Activated CD8-positive, alpha-beta memory T cell treated with anti-CD3 and anti-CD28 coated beads for 4 hours (primary cell): ENCODE measurements around the gene KIAA0930.
"Not testable (repeated sequence)": the region's sequence is repeated elsewhere in the genome, so short reads cannot be mapped to it uniquely, and the experiment has no call there.

ENCODE experiments used
- DNase-seq, 2 donors: peaks; one replicate each; pipeline ENCODE4 v3.0.0-alpha.2; 2020; ENCODE audit warnings: low read depth in 2 of 2

Gene KIAA0930

GRCh38 chr22:45240810-45241631 lies at the start of gene KIAA0930:
KIAA0930 (minus strand) TSS chr22:45240894; CDS start chr22:45240703, 191 bp downstream.
- DNase-seq: peak; percentile 69 to 71

DNA sequence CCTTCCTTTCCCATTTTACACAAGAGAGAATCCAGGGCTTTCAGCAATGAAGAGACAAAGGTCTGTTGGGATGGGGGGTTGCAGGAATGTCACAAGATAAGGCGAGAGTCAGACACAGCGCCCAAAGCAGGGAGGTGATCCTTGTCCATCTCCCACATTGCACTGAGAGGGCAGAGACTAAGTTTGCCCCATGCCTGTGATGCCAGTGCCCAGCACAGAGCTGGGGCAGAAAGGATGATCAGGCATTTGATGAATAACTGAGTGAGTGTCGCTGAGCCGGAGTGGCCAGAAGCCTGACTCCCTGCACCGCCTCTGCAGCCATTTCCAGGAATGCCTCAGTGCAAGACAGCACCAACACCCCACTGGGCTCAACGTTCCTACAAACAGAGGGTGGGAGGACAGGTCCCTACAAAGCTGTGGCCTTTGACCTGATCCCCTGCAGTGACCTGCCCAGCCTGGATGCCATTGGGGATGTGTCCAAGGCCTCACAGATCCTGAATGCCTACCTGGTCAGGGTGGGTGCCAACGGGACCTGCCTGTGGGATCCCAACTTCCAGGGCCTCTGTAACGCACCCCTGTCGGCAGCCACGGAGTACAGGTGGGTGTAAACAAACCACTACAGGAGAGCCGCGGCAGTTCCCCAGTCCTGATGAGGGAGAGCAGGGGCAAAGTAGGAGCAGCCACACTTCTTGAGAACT lies 46.3 kb upstream of the KIAA0930 start:
- DNase-seq: no peak

- DNase-seq: no peak
These were observed 44.8 kb upstream of the KIAA0930 start for GRCh38 chr22:45285263-45286058.

- peak in 1 of 2 donors; percentile 32 for DNase-seq
These were observed 44.1 kb upstream of the KIAA0930 start, which contains the start of gene UPK3A for GRCh38 chr22:45284705-45285262. UPK3A (plus strand) TSS chr22:45284949; CDS start chr22:45285014, 65 bp downstream.

DNA sequence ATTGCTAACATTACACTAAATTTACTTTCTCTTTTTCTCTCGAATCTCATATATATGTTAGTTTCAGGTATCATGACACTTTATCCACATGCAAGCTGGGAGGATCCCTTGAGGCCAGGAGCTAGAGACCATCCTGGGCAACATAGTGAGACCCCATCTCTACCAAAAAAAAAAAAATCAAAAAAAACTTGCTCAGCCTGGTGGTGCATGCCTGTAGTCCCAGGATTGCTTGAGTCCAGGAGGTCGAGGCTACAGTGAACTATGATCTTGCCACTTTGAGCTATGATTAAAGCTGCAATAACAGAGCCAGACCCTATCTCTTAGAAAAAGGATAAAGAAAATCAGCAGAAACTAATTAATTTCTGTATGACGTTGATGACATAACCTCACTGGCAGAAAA lies 40.3 kb upstream of the KIAA0930 start:
- no peak for DNase-seq

- DNase-seq: no peak
These were observed 39.9 kb upstream of the KIAA0930 start for GRCh38 chr22:45280587-45280980.

DNA sequence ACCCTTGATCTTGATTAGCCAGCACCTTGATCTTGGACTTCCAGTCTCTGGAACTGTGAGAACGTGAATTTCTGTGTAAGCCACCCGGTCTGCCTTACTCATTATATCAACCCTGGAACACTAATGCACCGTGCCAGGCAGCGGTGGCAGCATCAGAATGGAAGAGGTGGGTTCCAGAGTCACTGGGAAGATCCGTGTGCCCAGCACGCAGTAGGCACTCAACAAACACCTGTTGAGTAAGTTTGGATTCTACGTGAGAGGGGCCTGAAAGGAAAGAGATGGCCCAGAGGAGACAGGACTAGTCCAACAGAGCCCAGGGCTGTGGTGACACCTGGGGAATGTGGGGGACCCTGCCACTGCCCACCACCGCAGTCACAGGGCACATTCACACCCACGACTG lies 37.4 kb upstream of the KIAA0930 start:
- no peak for DNase-seq

GRCh38 chr22:45277720-45278119 lies 37.0 kb upstream of the KIAA0930 start:
- DNase-seq: not testable (repeated sequence)

GRCh38 chr22:45276507-45277105 lies 35.9 kb upstream of the KIAA0930 start:
- no peak for DNase-seq

DNA sequence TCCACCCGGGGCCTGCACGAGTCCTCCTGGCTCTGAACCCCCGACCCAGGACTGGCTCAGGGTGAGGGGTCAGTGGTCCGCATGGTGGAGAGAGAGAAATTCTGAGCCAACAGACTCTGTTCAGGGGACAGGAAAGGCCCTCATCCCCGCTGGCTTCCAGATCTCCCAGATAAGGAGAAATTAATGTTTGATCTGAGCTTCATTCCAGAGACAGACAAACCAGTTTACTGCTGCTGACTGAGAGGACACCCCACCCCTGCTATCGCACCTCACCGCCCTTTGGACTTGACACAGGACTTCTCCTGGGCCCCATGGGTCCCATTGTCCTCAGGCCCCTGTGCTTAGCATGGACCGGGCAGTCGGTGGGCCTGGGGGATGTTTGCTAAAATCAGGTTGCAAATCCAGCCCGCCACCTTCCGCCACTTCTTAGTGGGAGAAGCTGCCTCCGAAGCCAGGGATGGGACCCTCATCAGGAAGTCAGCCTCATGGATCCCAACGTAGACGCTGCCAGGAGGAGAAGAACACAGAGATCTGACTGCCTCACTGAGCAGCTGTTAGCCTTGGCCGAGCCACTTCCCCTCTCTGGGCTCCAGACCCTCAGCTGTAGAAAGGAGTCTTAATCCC lies 32.9 kb upstream of the KIAA0930 start:
- no peak for DNase-seq

DNA sequence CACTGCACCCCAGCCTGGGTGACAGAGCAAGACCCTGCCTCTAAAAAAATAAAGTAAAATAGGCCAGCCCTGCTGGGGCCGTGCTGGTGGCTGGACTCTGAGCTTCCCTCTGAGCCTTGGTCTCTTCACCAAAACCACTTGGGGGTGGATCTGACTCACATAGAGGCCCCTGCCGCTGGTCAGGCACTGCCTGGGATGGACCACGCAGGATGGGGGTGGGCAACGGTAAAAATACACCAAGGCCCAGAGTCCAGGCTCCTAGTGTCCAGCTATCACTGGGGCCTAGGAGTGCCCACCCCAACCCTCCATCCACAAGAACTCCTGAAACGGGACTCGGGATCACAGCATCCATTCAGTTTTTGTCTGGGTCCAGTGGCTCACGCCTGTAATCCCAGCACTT lies 31.8 kb upstream of the KIAA0930 start:
- DNase-seq: no peak

DNA sequence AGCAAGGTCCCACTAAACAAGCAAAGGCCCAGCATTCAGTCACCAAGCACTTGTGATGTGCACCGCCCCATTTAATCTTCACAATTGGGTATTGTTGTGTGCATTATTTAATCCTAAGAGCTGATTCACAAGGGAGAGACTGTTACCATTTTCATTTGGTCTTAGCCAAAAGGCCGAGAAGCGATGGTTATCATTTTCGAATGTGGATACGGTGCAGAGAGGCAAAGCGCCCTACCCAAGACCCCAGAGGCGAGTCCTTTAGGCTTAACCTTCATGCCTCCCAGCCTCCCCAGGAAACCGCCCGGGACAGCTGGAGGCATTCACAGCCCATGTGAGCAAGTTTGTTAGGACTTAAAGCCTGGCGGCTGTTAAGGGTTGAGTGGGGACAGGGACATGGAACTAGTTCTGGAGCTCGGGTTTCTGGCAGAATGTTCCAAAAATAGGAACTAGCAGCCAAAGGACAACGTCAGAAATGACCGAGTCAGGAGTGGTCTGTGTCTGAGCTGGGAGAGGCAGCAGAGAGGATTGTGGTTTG lies 31.0 kb upstream of the KIAA0930 start:
- no peak for DNase-seq

GRCh38 chr22:45270095-45271020 lies 29.7 kb upstream of the KIAA0930 start:
- no peak for DNase-seq

DNA sequence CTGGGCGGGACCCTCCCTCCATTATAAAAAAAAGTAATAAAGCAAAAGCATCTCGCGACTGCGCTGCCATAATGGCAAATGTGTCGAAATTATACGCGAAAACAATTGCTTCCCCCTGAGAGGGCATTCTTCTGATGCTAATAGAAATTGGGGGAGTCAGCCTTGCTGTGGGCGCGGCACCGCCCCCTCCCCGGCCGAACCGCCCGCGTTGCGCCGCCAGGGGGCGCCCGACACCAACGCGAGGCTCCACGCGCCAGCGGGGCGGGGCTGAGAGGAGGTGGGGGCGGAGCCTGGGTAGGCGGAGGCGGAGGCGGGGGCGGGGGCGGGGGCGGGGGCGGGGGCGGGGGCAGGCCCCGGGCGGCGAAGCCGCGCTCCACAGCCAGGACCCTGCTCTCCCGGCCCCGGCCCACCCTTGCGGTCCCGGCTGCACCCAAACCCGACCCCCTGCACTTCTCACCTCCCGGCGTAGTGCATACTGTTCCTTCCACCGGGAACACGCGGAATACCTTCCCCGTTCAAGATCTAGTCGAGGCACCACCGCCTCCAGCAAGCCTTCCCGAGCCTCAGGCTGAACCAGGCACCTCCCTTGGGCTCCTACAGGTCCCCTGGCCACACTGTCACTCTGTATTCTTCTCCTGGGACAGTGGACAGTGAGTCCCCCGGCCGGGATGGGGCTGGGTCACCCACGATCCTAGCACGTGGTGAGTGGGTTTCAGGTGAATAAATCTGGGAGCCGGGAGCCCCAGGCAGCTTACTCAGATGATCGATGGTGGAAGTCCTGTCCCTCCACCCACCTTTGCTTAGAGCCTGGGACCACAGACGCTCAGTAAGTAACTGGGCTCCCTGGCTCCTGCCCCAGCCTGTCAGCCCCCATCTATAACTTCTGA lies 28.5 kb upstream of the KIAA0930 start:
- DNase-seq: peak; percentile 67 to 71

DNA sequence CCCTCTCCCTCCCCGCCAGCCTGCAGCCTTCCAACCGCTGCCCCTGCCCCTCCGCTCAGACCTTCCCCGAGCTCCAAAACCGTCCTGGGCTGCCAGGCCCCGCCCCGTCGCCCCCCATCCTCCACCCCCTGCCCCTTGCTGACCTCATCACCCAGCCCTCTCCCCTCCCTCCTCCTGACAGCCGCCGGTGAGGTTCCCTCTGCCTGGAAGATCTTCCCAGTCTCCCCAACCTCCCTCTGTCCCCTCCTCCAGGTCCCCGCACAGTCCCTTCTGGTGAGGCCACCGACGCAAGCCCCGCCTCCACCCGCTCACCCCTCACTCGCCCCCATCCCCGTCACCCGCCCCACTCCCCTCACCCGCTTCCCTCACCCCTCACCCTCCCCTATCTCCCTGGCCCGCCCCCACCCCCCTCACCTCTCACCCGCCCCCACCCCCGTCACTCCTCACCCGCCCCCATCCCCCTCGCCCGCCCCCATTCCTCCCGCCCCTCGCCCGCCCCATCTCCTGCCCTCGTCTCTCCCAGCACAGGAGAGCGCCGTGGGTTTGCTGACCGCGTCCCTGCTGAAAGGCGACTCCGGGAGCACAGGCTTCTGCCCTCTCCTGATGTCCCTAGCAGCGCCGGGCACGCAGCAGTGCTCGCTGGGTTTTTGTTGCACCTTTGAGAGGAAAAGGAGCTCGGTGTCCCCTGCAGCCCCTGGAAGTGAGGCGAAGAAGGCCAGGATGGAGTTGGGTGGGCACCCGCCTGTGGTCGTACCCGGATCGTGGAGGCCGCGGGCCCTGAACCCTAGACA lies 27.7 kb upstream of the KIAA0930 start:
- DNase-seq: no peak

DNA sequence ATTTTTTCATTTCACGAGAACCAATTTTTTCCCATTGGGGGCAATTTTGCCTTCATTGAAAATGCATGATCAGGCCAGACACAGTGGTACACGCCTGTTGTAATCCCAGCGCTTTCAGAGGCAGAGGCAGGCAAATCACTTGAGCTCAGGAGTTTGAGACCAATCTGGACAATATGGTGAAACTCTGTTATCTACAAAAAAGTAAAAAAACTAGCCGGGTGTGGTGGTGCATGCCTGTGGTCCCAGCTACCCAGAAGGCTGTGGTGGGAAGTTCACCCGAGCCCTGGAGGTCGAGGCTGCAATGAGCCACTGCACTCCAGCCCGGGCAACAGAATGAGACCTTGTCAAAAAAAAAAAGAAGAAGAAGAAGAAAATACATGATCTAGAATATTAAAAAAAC lies 24.8 kb upstream of the KIAA0930 start:
- no peak for DNase-seq

DNA sequence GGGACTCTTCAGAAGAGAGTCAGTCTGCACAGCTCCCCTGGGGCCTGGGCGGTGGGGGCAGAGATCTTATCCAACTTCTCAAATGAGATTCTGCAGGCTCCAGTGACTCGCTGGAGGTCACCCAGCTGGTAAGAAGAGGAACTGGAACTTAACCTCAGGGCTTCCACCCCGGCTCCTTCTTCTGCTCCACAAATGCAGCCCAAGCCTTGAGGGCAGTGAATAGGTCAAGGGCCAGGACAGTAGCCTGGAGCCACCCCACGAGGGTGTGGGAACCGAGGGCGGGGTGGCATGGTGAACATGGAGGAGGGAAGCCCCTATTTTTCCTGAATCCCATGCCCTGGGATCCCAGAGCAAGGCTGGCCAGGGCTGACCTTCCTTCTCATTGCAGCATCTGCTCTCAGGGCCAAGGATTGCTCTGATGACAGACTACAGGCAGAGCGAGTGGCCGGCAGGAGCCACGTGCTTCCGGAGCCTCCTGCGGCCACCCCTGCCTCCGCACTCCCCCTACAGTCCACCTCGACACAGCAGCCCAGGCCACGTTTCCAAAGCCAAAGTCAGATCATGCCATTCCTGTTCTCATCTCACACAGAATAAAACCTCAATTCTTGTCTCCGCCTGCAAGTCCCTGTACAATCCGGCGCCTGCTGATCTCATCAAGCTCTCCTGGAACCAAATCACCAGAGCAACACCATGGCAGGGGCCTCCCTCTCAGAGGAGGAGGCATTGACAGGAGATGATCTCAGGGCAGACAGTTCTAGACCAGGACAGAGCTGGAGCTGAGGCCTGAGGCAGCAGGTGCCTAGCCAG lies 23.0 kb upstream of the KIAA0930 start:
- no peak for DNase-seq
